ENCODE data around the gene ITGB7.

ITGB7 gene

DNA sequence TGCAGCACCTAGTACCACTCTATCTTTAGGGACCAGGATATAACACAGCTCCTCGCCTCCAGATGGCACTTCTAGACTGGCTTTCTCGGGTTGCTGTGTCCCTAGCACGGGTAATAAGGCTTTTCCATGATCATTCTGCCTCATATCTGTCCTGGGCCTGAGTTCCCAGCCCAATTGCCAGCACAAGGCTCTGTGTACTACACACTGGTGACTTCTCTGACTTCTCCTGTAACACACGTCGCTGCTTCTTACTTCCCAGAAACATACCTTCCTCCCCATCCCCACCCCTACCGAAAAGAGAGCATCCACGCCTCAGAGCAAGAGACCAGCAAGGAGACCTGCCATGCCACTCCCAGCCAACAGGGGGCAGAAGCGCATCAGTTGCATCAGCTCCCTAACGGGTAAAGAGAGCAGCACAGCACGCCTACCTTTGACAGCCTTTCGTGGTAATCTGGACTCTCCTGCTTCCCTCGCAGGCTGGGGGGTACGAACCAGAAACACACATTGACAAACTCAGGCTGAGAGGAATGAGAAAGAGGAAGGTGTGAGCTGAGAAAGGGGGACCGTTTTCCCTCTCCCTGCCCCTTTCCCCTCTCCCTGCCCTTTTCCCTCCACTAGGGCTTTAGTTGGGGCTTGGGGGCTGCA lies 47.7 kb downstream of the ITGB7 start:
- TF ChIP-seq EP300 (IDR thresholded peaks at IDR 0.05; ENCODE audit: borderline replicate concordance) (no peak), YY1 (IDR thresholded peaks at IDR 0.05; ENCODE audit: low read depth) (no peak), TAF1 (IDR thresholded peaks at IDR 0.05; ENCODE audit: low read depth) (no peak), RAD21 (IDR thresholded peaks at IDR 0.05; ENCODE audit: low read depth) (peak; percentile 96)
- TF ChIP-seq, protein P1, sequence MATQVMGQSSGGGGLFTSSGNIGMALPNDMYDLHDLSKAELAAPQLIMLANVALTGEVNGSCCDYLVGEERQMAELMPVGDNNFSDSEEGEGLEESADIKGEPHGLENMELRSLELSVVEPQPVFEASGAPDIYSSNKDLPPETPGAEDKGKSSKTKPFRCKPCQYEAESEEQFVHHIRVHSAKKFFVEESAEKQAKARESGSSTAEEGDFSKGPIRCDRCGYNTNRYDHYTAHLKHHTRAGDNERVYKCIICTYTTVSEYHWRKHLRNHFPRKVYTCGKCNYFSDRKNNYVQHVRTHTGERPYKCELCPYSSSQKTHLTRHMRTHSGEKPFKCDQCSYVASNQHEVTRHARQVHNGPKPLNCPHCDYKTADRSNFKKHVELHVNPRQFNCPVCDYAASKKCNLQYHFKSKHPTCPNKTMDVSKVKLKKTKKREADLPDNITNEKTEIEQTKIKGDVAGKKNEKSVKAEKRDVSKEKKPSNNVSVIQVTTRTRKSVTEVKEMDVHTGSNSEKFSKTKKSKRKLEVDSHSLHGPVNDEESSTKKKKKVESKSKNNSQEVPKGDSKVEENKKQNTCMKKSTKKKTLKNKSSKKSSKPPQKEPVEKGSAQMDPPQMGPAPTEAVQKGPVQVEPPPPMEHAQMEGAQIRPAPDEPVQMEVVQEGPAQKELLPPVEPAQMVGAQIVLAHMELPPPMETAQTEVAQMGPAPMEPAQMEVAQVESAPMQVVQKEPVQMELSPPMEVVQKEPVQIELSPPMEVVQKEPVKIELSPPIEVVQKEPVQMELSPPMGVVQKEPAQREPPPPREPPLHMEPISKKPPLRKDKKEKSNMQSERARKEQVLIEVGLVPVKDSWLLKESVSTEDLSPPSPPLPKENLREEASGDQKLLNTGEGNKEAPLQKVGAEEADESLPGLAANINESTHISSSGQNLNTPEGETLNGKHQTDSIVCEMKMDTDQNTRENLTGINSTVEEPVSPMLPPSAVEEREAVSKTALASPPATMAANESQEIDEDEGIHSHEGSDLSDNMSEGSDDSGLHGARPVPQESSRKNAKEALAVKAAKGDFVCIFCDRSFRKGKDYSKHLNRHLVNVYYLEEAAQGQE (IDR thresholded peaks at IDR 0.05; ENCODE audit: low read depth) = no peak
- TF ChIP-seq, protein P2, sequence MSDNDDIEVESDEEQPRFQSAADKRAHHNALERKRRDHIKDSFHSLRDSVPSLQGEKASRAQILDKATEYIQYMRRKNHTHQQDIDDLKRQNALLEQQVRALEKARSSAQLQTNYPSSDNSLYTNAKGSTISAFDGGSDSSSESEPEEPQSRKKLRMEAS (IDR thresholded peaks at IDR 0.05) = peak; percentile 69

DNA sequence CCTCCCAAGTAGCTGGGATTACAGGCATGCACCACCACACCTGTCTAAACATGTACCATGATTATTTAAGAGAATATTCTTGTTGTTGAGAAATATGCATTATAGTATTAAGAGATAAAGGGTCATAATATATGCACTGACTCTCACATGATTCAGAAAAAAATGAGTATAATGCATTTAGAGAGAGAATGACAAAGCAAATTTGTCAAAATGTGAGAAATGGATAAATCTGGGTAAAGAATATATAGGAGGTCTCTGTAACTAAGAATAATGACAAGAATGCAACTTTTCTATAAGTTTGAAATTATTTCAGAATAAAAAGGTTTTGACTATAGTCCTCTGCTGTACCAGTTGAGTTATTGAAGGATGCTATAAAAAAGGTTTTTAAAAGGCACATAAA lies 54.7 kb downstream of the ITGB7 start:
- TF ChIP-seq, protein P1 (IDR thresholded peaks at IDR 0.05; ENCODE audit: low read depth) = no peak
- TF ChIP-seq, protein P2 (IDR thresholded peaks at IDR 0.05) = no peak
- TF ChIP-seq CREB1 (IDR thresholded peaks at IDR 0.05; ENCODE audit: low read depth) (no peak), EP300 (IDR thresholded peaks at IDR 0.05; ENCODE audit: borderline replicate concordance) (no peak), TCF12 (IDR thresholded peaks at IDR 0.05; ENCODE audit: low read depth) (no peak), TEAD4 (IDR thresholded peaks at IDR 0.05) (no peak), EGR1 (IDR thresholded peaks at IDR 0.05) (no peak), TAF1 (IDR thresholded peaks at IDR 0.05; ENCODE audit: low read depth) (no peak), ZBTB7A (IDR thresholded peaks at IDR 0.05; ENCODE audit: low read depth) (no peak), RAD21 (IDR thresholded peaks at IDR 0.05; ENCODE audit: low read depth) (no peak), NFIC (IDR thresholded peaks at IDR 0.05) (no peak), FOXM1 (IDR thresholded peaks at IDR 0.05; ENCODE audit: borderline replicate concordance, low read depth) (no peak), YY1 (IDR thresholded peaks at IDR 0.05; ENCODE audit: low read depth) (no peak), CEBPB (IDR thresholded peaks at IDR 0.05) (no peak)
- TF ChIP-seq, protein P3, sequence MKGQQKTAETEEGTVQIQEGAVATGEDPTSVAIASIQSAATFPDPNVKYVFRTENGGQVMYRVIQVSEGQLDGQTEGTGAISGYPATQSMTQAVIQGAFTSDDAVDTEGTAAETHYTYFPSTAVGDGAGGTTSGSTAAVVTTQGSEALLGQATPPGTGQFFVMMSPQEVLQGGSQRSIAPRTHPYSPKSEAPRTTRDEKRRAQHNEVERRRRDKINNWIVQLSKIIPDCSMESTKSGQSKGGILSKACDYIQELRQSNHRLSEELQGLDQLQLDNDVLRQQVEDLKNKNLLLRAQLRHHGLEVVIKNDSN (IDR thresholded peaks at IDR 0.05) = no peak

DNA sequence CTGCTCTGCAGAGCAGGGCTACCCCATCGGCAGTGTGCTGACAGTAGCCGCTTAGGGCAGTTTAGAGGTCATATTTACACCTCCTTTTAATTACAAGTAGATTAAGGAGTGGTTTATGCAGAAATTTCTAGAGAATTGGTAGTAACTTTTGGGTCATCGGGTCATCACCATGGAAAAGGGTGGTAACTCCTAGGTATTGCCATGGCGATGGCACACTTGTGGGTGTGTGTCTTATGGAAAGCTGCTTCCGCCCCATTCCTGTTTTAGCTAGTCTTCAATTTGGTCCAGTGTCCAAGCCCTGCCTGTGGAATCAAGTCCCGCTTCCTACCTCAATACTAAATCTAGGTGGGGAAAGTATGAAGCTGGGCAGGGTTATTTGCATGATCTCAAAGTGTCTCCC lies 56.0 kb downstream of the ITGB7 start:
- TF ChIP-seq YY1 (IDR thresholded peaks at IDR 0.05; ENCODE audit: low read depth) = no peak
- TF ChIP-seq CEBPB (IDR thresholded peaks at IDR 0.05) = no peak
- no peak for TF ChIP-seq EP300 (IDR thresholded peaks at IDR 0.05; ENCODE audit: borderline replicate concordance)
- no peak for TF ChIP-seq TEAD4 (IDR thresholded peaks at IDR 0.05)

DNA sequence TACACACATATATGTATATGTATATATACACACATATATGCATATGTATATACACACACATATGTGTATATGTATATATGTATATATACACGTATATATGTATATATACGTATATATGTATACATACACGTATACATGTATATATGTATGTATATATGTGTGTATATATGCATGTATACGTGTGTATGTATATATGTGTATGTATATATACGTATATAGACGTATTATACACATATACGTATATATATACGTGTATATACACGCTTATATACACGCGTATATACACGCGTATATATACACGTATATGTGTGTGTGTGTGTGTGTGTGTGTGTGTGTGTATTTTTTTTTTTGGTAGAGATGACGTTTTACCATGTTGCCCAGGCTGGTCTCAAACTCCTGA lies 59.4 kb downstream of the ITGB7 start:
- TF ChIP-seq, protein P2 (IDR thresholded peaks at IDR 0.05) = no peak
- TF ChIP-seq TEAD4 (IDR thresholded peaks at IDR 0.05) (no peak), FOXM1 (IDR thresholded peaks at IDR 0.05; ENCODE audit: borderline replicate concordance, low read depth) (no peak), EP300 (IDR thresholded peaks at IDR 0.05; ENCODE audit: borderline replicate concordance) (no peak), EGR1 (IDR thresholded peaks at IDR 0.05) (no peak), ZBTB7A (IDR thresholded peaks at IDR 0.05; ENCODE audit: low read depth) (no peak), NFIC (IDR thresholded peaks at IDR 0.05) (no peak), TCF12 (IDR thresholded peaks at IDR 0.05; ENCODE audit: low read depth) (no peak), RAD21 (IDR thresholded peaks at IDR 0.05; ENCODE audit: low read depth) (no peak), YY1 (IDR thresholded peaks at IDR 0.05; ENCODE audit: low read depth) (no peak), CEBPB (IDR thresholded peaks at IDR 0.05) (no peak), TAF1 (IDR thresholded peaks at IDR 0.05; ENCODE audit: low read depth) (no peak), CREB1 (IDR thresholded peaks at IDR 0.05; ENCODE audit: low read depth) (no peak)
- TF ChIP-seq, protein P3 (IDR thresholded peaks at IDR 0.05) = no peak
- TF ChIP-seq, protein P1 (IDR thresholded peaks at IDR 0.05; ENCODE audit: low read depth) = no peak
